OCI-LY3 (cell line): Measurements from ENCODE around the gene SYNCRIP.

Experiments
- EZH2phosphoT487 ChIP-seq: fragments of 200-600 bp; shearing (Covaris generic); IDR thresholded peaks from 2 replicates; pipeline ENCODE4 v1.6.1; 2018; ENCODE audit warnings: antibody characterized with exemption, mixed run types, low read depth
- TF ChIP-seq, protein P1 (sequence below): fragments of 200-600, 300-600 bp; sonication (generic); IDR thresholded peaks from 2 replicates; pipeline ENCODE4 v1.5.1; 2014; ENCODE audit warnings: antibody characterized with exemption, low read length, low read depth

DNA sequence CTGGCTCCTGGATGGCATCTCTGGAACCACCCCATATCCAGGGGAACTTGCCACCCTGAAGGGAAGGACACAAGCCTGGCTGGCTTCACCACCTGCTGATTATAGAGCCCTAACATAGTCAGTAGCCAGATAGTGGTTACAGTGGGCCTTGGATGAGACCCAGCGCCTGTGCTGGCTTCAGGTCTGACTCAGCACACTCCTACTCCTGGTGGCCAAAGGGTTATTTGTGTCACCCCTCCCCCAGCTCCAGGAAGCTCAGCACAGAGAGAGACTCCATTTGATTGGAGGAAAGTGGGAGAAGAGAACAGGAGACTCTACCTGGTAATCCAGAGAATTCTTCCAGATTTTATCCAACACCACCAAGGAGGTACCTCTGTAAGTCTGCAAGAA lies 61.8 kb downstream of the SYNCRIP start:
- TF ChIP-seq, protein P1, sequence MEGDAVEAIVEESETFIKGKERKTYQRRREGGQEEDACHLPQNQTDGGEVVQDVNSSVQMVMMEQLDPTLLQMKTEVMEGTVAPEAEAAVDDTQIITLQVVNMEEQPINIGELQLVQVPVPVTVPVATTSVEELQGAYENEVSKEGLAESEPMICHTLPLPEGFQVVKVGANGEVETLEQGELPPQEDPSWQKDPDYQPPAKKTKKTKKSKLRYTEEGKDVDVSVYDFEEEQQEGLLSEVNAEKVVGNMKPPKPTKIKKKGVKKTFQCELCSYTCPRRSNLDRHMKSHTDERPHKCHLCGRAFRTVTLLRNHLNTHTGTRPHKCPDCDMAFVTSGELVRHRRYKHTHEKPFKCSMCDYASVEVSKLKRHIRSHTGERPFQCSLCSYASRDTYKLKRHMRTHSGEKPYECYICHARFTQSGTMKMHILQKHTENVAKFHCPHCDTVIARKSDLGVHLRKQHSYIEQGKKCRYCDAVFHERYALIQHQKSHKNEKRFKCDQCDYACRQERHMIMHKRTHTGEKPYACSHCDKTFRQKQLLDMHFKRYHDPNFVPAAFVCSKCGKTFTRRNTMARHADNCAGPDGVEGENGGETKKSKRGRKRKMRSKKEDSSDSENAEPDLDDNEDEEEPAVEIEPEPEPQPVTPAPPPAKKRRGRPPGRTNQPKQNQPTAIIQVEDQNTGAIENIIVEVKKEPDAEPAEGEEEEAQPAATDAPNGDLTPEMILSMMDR: no peak
- no peak for TF ChIP-seq EZH2phosphoT487
